GM18907 (cell line): Measurements from ENCODE around the gene TNFAIP8.

Experiments used
- ATAC-seq: cut with Tn5 transposase; IDR thresholded peaks from one replicate; pipeline ENCODE4 v1.9.1; 2021; ENCODE audit warnings: mild to moderate bottlenecking, moderate library complexity; ENCODE audit not compliant: unreplicated experiment

Gene TNFAIP8

DNA sequence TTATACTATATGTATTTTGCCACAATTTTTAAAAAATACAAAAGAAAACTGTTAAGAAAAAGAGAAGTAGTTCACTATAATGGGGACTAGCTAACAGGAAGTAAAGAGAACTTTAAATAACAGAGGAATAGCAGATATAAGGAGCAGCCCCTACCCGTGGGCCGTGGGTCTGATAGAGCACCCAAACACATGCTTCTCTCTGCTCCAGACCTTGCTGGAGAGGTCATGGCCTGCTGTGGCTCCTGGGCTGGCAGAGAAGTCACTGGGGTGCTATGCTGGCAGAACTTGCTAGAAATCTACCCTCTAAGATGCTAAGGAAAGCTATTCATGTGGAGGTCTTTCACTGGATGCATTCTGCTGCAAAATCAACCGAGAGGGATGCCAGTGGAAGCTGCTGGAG is 10.0 kb upstream of the TNFAIP8 start:
- ATAC-seq = no peak

GRCh38 chr5:119346394-119346793 is 9.4 kb upstream of the TNFAIP8 start:
- ATAC-seq = no peak

DNA sequence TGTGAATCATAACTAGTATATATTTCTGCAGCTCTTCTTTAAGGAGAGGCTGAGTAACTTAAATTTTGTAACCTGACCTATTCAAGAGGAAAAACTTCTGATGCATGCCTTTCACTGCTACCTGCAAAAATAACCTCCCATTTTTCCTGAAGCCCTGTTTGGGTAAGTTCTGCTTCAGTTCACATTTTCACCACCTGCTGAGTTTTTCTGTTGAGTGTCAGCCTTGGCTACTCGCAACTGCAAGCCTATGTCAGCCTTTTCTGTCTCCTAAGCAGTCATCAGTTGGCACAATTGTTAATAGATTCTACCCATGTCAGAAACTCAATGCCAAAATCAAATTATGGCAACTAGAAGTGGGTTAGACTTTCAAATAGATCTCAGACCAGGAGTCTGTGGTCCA is 8.2 kb upstream of the TNFAIP8 start:
- ATAC-seq = no peak

DNA sequence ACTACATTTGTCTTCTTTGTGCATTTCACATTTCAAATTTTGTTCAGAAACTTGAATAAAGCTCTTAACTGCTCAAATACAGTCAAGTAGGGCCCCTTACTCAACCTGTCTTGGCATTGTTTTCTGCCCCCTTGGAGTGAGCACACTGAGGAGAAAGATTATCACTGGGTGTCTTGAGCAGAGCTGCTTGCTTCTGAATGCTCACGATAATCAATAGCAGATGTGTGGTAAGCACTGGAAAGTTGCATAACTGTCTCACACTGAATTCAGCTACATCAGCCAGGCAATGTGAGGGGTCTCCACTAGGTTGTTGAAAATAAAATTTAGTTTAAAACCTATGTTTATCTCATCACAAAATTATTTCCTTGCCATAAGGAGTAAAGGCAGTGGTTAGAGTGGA is 7.8 kb upstream of the TNFAIP8 start:
- ATAC-seq = no peak

GRCh38 chr5:119353213-119353612 is 2.6 kb upstream of the TNFAIP8 start:
- no peak for ATAC-seq

DNA sequence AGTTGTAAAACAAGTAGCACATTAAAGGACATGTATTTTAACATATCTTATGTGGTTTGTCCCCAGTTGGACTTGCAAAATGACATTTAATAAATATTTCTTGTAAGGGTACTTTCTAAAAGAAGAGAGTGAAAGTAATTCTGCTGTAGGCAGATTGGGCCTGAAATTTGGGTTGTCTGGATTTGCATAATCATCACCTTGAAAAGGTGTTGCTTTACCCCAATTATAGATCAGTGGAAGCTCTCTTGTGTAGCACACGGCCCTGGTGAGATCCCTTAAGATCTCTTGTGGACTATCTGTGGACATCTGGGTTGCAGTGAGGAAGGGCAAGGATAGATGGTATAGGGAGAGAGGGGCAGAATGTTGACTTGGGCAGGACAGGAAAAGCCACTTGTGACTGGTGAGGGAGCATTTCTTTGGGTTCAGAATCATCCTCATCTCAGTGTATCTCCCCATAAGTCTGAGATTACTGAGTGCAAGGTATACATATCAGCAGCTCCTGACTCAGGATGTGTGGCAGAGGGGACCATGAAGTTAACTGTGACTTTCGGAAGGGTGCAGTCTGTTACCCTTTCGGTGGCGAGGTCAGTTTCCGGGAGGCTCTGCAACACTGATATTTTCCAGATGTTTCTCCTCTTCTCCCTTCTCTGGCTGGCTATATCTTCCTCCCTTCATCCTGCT is 2.0 kb upstream of the TNFAIP8 start:
- ATAC-seq = peak; percentile 77

GRCh38 chr5:119354537-119355243 is 1.1 kb upstream of the TNFAIP8 start:
- no peak for ATAC-seq

DNA sequence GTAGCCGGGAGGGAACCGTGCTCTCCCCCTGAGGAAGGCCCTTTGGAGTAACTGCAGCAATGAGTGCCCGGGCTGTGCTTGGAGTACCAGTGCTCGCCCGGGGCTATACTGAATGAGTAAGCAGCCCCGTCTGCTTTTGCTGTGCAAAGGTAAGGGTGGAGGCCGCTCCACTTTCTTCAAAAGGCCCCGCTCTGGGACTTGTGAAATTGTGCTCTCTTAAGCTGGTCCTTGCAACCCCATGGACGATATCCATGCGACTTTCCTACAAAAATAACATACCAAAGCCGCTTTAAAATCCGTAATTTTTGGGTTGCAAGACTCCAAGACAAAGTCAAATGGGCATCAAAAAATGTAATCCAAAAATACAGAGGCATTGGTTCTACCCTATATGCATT is 578 bp upstream of the TNFAIP8 start:
- ATAC-seq = peak; percentile 30

DNA sequence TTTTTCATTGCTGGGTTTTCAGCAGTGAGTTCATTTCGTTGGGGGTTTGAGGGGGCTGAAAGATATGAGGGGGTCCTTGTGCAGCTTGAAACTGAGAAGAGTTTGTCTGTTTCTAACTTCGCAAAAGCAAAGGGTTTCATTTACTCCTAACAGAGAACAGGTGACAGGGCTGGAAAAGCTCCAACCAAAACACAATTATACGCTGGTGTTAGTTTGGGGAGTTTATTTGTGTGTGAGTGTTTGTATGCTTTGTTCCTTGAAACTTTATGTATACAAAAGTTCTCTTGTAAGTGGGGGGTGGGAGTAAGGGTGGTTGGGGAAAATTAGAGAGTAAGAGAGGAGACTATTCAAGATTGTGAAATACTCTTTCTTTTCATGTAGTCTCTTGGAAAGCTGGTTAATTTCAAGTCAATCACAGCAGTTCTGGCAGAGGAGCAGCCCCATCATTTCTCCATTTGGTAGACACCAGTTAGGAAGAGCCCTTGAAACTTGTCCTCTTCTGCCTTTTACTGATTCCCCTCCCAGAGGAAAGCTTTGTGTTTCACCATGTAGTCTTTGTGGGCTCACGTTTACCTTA is 881 bp downstream of the TNFAIP8 start:
- ATAC-seq = no peak

- no peak for ATAC-seq
These were observed 1.5 kb downstream of the TNFAIP8 start for GRCh38 chr5:119357270-119357669.

- no peak for ATAC-seq
These were observed 2.1 kb downstream of the TNFAIP8 start for GRCh38 chr5:119357808-119358529.

DNA sequence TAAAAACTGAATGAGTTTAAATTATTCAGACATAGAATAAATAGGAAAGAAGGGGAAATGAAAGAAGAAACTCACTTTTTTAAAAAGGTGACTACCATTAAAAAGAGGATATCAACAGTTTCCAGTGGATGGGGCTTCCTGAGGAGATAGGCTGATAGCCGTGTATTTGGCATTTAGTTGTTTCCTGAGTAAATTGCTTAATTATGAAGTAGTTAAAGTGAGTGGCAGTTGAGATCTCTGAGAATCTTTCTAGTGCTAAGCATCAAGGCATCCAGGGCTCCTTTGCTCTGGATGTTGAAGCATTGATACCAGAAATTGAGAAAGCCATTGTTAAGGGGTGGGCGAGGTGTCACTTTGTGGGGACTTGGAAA is 2.7 kb downstream of the TNFAIP8 start:
- no peak for ATAC-seq

DNA sequence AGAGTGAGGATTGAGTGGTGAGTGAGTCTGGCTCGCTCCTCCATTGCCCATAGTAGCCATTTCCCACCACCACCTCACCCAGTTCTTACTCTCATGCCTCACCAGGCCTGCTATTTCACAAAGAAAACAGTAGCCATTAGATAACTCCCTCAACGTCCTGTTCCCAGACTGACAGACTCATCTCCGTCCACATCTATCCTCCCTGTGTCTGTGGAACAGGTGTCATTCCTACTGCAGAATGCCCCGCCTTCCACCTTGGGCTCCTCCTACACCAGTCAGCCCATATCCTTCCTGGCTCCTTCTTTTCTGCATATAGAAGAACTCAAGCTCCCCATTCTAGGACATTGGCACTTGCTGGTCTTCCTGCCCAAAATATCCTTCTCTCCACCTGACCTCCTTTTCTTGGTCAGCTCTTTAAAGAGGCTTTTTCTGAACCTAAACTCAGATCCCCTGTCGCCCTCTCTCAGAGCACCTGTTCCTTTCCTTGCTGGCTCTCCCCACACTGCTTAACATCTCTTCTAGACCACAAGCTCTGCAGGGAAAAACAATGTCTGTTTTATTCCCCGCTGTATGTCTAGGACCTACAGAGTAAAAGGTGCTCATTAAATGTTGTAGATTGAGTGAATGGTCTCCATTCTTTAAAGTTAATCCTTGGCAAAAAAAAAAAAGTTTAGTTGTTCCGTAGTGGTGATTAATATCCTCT is 3.2 kb downstream of the TNFAIP8 start:
- no peak for ATAC-seq

- ATAC-seq = no peak
These were observed 4.1 kb downstream of the TNFAIP8 start for GRCh38 chr5:119359737-119360413.

GRCh38 chr5:119360905-119361593 is 5.2 kb downstream of the TNFAIP8 start:
- no peak for ATAC-seq

GRCh38 chr5:119361594-119362125 is 5.8 kb downstream of the TNFAIP8 start:
- no peak for ATAC-seq

DNA sequence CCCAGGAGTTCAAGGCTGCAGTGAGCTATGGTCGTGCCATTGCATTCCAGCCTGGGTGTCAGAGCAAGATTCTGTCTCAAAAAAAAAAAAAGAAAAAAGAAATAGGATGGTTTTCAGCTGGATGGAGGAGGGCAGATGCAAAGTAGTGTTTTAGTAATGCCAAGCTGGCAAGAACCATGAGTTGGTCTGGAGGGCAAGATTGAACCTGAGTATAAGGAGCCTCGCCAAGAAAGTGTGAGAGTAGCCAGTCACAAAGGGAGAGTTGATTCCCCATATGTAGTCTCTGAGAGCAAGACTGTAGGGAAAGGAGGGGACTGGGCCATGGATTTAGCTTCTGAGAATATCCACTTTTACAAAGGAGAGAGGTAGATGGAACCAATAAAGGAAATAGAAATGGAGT is 6.9 kb downstream of the TNFAIP8 start:
- ATAC-seq = no peak

- ATAC-seq = no peak
These were observed 7.5 kb downstream of the TNFAIP8 start for GRCh38 chr5:119363271-119363670.

GRCh38 chr5:119363936-119364335 is 8.1 kb downstream of the TNFAIP8 start:
- peak; percentile 32 for ATAC-seq
